Mesenteric fat pad (tissue), 1 donor: ENCODE results near the gene EXOC3. TPM values are rescaled to one million over a fixed set of nuclear protein-coding genes. Genes with fewer than 3 reads are reported as not detected.

ENCODE experiments used
- DNase-seq: peaks from one replicate; pipeline ENCODE4 v3.0.0-alpha.2; 2020; ENCODE audit warnings: low spot score
- total RNA-seq: library from RNA; stranded (reverse); fragmentation: NEBNext Ultra II Directional; extraction: Animal tissue kit (Norgen Biotek cat#: 25700); gene quantifications from one replicate; pipeline ENCODE4 v1.2.1, GENCODE V29; 2021
- donor health status: DM: yes; HTN: yes; CAD: no.

EXOC3 gene
- total RNA-seq, 1 donor from 2014 or later, result 58.5 TPM

- DNase-seq, result peak; percentile 85
Observed at GRCh38 chr5:424301-425110, 18.5 kb upstream of the EXOC3 start.

DNA sequence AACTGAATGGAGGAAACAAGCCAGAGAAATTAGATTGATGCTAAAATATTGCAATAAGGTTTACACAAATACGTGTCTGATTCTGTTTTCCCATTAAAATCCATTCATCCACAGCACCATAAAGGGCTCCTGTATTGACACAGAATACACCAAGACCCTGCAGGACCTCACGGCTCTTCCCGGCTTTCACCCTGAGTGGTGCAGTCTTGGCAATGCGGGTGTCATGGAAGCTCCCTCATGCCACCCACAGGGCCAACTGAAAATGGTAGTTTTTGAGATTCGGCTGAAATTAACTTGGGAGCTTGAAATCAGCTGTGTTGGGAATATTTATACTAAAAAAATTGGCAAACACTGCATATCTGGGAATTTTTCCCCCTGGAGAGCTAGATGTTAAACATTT lies 17.3 kb upstream of the EXOC3 start:
- DNase-seq, result peak; percentile 62

DNA sequence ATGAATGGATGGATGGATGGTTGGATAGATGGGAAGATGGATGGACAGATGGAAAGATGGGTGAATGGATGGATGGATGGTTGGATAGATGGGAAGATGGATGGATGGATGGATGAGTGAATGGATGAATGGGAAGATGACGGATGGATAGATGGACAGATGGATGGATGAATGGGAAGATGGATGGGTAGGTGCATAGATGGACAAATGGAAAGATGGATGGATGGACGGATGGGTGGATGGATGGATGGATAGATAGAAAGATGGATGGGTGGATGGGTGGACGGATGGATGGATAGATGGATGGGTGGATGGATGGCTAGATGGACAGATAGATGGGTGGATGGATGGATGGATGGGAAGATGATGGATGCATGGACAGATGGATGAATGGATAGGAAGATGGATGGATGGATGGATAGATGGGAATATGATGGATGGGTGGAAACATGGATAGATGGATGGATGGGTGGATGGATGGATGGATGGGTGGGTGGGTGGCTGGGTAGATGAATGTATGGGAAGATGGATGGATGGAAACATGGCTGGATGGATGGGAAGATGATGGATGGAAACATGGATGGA lies 16.5 kb upstream of the EXOC3 start:
- peak; percentile 2 for DNase-seq

DNA sequence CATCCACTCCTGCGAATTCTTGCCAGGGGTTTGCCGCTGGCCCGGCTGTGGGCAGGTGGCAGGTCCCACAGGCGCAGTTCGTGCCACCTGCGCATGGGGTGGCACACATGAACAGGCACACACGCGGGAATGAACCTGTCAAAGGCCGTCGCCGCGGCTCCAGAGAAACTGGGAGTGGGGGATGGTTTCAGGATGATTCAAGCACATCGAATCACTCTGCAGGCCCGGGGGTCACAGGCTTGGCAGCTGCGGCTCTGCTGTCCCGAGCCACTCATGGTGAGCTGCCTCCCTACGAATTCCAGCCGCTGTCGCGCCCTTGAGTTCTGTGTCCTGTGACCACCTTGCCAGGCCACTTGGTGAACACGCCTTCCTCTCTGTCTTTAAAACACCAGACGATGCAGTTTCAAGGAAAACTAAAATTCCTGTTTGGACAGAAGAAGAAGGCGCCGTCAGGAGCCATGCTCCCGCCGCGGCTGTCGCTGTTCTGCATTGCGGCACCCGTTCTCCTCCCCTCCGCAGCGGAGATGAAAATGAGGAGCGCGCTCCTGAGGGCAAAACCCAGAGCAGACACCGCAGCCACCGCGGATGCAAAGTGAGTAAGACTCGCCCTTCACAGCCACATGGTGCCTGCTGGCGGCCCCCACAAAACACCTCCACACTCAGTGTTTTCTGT lies 15.4 kb upstream of the EXOC3 start:
- DNase-seq, result peak; percentile 86

- peak; percentile 74 for DNase-seq
Observed at GRCh38 chr5:428219-428618, 14.8 kb upstream of the EXOC3 start.

DNA sequence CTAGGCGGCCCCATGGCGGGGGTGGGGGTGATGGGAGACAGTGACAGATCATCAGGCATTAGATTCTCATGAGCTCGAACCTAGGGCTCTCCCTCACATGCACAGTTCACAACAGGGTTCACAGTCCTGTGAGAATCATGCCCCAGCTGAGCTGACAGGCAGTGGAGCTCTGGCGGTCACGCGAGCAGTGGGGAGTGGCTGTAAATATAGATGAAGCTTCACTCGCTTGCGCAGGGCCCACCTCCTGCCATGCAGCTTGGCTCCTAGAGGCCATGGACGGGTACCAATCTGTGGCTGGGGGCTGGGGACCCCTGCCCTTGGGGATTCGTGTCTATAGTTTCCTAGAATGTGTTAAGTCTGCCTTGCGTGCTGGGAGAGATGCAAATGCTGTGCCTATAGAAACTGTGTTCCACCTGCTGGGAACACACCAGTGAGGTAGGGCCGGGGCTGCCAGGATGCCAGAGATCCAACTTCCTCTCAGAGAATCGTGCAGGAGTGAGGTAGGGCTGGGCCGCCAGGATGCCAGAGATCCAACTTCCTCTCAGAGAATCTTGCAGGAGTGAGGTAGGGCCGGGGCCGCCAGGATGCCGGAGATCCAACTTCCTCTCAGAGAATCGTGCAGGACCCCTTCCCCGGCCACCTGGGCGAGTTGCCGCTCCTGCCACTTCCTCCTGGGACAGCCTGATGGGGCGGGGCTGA lies 14.1 kb upstream of the EXOC3 start:
- DNase-seq, result peak; percentile 62

DNA sequence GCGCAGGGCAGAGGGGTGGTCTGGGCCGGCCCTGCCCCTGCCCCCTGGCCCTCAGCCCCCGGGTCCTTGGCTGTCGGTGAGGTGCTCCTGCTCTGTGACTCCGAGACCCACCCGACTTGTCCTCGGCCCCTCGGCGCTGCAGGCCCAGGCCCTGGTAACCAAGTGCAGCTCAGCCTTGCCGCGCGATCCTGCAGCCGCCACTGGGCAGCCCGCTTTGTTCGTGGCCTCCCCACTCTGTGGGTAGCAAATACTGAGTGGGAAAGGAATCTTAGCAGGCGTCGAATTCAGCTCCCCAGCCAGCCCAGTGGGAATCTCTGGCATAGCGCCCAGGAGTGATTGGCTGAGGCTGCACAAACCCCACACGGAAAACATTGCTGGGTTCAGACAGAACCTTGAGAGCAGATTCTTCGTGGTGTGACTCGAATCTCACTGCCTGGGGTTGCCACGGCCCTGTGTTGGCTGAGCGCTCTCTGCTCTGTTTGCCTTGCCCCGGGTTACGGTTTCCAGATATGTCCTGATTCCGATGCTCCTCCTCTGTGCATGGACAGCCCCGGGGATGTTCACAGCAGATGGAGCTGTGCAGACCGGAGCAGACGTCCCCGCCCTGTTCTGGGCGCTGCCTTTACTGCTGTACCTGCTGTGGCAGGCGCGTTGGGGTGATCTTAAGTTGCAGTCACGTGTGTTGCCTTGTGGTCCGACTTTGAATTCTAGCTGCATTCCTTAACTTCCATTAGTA lies 13.4 kb upstream of the EXOC3 start:
- DNase-seq, result peak; percentile 88

DNA sequence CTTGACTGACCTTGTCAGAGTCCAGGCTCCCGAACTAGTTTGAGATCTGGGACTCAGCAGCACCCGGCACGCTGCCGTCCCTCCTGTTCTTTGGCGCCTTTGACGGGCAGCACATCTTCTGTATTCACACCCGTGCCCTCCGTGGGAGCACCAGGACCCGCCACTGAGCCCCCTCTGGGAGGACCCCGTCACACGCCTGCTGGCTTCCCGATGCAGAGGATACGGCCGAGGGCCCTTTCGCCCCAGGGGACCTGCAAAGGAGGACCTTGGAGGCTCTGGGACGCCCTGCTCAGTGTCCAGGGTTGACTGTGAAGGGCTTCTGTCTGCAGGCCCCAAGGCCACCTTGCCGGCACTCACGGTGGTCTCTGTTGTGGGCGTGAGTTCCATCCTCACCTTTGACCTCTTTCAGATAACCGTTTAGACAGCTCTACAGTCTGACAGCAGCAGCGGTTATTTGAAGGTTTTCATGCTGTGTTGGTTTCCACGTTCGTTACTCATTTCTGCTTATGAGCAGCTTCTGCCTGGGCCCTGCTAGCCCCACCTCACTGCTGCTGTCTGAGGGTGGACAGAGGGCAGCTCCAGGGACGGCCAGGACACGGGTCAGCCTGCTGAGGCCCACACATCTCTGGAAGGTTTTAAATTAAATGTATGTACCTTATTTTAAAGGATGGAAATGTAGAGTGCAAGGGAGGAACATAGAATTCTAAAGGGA lies 12.6 kb upstream of the EXOC3 start:
- DNase-seq, result peak; percentile 86

DNA sequence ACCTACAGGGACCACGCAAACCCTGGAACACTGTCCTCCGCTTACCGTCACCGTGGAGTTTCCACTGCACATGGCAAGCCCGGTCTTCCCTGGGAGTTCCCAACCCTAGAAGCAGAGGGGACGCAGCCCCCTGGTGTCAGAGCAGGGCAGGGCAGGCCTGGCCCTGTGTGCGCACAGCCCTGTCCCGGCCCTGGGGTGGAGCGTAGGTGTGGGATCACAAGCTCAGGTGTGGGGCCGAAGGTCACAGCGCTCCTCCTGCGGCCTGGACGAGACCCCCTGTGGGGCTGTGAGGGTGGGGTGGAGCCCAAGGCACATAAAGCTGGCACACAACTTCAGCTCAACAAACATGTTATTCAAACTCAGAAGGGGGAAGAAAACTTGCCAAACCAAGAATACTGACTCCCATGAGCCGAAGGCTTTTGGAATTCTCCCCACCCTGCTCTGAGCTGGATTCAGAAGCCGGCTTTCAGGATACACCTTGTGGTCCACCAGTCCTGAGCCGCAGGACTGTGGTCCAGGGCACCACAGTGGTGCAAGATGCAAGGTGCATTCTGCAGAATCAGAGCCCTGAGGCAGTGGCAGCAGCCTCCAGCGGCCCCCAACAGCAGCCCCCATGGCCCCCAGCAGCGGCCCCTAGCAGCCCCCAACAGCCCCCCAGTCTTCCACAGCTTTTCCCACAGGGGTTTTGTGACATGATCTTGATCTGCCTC lies 11.8 kb upstream of the EXOC3 start:
- peak; percentile 87 for DNase-seq

GRCh38 chr5:431711-432050 lies 11.3 kb upstream of the EXOC3 start:
- peak; percentile 78 for DNase-seq

DNA sequence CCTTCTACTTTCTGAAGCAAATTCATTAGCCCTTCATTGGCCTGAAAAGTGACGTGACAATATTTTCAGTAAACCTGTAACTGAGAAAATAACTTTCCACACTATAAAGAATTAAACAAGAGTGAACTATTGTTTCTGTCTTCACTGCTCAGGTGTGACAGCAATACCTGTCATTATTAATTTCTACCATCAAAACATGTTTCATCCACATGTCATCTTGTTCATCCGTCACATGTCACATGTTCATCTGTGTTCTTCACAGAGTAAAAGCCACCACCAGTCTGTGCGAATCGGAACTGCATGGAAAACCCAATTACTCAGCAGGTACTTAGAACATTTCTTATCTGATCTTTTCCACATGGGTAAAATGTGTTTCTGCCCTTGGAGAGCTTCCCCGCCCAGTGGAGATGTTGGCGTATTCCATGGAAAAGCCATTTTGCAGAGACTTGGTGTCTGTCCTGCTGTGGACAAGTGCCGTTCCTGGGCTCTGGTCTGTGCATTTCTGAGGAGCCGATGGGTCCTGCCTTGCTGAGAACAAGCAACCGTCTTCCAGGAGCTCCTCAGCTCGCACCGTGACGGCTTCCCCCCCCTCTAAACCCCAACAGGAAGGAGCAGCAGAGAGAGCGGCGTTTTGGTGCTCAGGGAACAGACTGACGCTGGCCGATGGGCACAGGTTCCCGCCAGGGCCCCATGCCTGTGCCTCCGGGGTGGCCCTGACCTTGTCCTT lies 10.6 kb upstream of the EXOC3 start:
- peak; percentile 69 for DNase-seq

DNA sequence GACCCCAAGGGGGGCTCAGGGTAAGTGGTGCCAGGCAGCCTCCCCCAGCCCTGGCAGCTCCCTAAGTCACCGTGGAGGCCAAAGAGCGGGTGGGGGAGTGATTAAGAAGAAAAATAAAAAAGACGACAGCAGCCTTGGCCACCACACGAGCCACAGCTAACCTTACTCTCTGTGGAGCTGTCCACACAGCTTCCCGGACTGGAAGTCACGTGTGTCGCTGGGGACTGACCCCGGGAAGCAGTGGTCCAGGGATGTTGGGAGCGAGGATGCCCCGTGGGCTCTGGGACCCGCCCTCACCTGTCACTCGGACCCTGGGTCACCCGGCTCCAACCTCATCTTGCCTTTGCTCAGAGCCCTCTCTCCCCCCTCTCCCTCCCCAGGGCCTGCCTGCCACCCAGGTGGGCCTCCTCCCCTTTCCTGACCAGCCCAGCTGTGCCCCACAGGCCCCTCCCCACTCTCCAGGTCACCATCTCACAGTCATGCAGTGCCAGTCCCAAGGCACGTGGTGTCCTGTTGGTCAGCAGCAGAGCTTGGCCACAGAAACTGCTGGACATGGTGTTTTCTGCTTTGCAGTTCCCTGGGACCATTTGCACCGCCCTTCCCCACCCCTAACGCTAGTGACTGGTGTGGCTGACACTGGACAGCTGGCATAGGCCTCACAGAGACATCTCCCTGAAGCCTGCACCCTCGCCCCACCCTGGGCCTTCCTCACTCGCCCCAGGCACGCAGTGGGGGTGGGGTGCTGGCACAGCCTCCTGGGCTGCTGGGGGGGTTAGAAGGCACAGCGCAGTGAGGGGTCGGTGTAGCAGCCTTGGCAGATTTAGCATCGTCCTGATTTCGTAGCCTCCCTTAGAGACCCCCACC lies 9.8 kb upstream of the EXOC3 start:
- peak; percentile 84 for DNase-seq

GRCh38 chr5:433836-434235 lies 9.1 kb upstream of the EXOC3 start:
- DNase-seq, result peak; percentile 79

- peak; percentile 55 for DNase-seq
Observed at GRCh38 chr5:434443-435146, 8.4 kb upstream of the EXOC3 start.

GRCh38 chr5:435156-435790 lies 7.7 kb upstream of the EXOC3 start:
- DNase-seq, result peak; percentile 87

DNA sequence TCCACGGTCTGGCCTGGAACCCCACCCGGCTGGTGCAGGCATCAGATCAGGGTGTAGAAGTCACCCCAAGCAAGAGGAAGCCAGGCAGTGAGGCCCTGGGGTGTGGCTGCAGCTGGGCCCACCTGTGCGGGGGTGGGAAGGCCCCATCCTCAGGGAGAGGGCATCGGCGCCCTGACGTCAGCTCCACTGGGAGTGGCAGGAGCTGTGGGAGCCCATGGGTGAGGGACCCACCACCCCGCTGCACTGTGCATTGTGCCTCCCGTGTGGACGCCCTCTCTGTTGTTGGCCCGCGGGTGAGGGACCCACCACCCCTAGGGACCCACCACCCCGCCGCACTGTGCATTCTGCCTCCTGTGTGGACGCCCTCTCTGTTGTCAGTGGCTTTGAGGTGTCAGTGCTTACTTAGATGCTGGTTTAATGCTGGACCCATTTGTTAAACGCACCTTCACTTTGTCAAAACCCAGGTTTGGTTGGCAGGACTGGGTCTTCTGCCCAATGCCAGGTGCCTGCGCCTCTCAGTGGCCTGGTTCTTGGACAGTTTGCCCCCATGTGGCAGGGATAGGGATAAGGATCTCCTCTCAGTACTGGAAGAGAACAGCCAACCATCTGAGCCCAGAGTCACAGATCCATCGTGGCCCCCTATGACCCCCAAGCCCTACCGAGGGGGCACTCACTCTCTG lies 6.9 kb upstream of the EXOC3 start:
- DNase-seq, result peak; percentile 82

DNA sequence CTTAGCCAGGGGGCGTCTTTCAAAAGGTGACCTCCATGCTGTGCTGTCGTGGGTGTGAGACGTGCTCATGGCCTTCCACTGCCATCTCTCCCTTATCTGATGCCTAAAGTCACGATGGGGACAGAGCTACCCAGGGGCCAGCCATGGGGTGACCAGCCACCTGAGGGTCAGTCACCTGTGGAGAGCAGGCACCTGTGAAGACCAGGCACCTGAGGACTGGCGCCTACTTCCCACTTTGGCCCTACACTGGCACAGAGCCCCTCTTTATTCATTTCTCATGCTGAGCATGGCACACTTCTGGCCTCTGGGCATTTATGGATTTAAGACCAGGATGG lies 6.4 kb upstream of the EXOC3 start:
- DNase-seq, result peak; percentile 73
